Gastrocnemius medialis (tissue), 4 donors: ENCODE data around the gene C19orf38. TPM values are rescaled to one million over a fixed set of nuclear protein-coding genes. Genes with fewer than 3 reads are reported as not detected.

Experiments
- ATAC-seq, 2 donors: fragments of 150-250 bp; one replicate each; pipeline ENCODE4 v1.9.1; 2016
- DNase-seq, 2 donors: peaks; one replicate each; pipeline ENCODE4 v3.0.0-alpha.2; 2019
- H3K27ac ChIP-seq, 4 donors: fragments of 200-600 bp; sonication (generic); 1 replicate in 1 of 4; 2 replicates in 3 of 4; pipeline ENCODE4 v1.5.1; 2016 to 2018; ENCODE audit warnings: mild to moderate bottlenecking in 2 of 4, moderate library complexity in 1 of 4
- H3K27me3 ChIP-seq, 3 donors: fragments of 200-600 bp; sonication (generic) in 2 of 3; 1 replicate in 1 of 3; 2 replicates in 2 of 3; pipeline versions ENCODE4 v1.5.1 to v1.6.0; 2016 to 2019; ENCODE audit warnings: mild to moderate bottlenecking in 1 of 3, moderate library complexity in 1 of 3
- H3K36me3 ChIP-seq, 2 donors: fragments of 200-600 bp; sonication (generic) in 1 of 2; one replicate each; pipeline ENCODE4 v1.5.1; 2017 to 2018
- H3K4me1 ChIP-seq, 2 donors: fragments of 200-600 bp; sonication (generic) in 1 of 2; one replicate each; pipeline ENCODE4 v1.5.1; 2016 to 2017; ENCODE audit warnings: mild to moderate bottlenecking in 2 of 2
- H3K4me3 ChIP-seq, 4 donors: fragments of 200-600 bp; sonication (generic) in 3 of 4; 1 replicate in 1 of 4; 2 replicates in 3 of 4; pipeline ENCODE4 v1.5.1; 2016 to 2019; ENCODE audit warnings: mild to moderate bottlenecking in 2 of 4
- H3K9me3 ChIP-seq, 3 donors: fragments of 200-600 bp; sonication (generic) in 2 of 3; 1 replicate in 1 of 3; 2 replicates in 2 of 3; pipeline ENCODE4 v1.5.1; 2016 to 2019
- POLR2A ChIP-seq, 2 donors: fragments of 450-650 bp; IDR thresholded peaks; one replicate each; pipeline ENCODE4 v1.6.1; 2017; ENCODE audit warnings: antibody characterized with exemption in 2 of 2, mild to moderate bottlenecking in 2 of 2, moderate library complexity in 2 of 2
- in situ Hi-C, 4 donors: fragments of 200-750 bp; cut with MboI; loops; one replicate each; pipeline versions ENCODE4 v1.15.0 to v1.8.0; 2017; ENCODE audit warnings: low sequenced_read_pairs in 4 of 4
- intact Hi-C: fragments of 100-400 bp; cut with DNase I; formaldehyde crosslinking; loops from one replicate; pipeline ENCODE4 v1.15.1; 2023; ENCODE audit warnings: low total_unique reads
- total RNA-seq, 4 donors: library from RNA; depleted of rRNA; stranded (reverse); fragments of >200 nt; gene quantifications; one replicate each; pipeline versions ENCODE4 v1.1.0 to v1.2.3, GENCODE V29; 2016
- TF ChIP-seq, protein P1 (sequence below), 5 experiments: fragments of 450-650 bp in 3 of 5; fragments of 200-600 bp in 2 of 5; sonication (generic) in 2 of 5; IDR thresholded peaks in 4 of 5; conservative IDR thresholded peaks in 1 of 5; 1 replicate in 4 of 5; 2 replicates in 1 of 5; pipeline ENCODE4 v1.5.1; 2016 to 2019; ENCODE audit warnings: antibody characterized with exemption in 5 of 5, mild to moderate bottlenecking in 3 of 5, moderate library complexity in 3 of 5

The C19orf38 gene
- total RNA-seq, 4 donors from 2014 or later = 1.4 to 3.9 (median 1.9) TPM

DNA sequence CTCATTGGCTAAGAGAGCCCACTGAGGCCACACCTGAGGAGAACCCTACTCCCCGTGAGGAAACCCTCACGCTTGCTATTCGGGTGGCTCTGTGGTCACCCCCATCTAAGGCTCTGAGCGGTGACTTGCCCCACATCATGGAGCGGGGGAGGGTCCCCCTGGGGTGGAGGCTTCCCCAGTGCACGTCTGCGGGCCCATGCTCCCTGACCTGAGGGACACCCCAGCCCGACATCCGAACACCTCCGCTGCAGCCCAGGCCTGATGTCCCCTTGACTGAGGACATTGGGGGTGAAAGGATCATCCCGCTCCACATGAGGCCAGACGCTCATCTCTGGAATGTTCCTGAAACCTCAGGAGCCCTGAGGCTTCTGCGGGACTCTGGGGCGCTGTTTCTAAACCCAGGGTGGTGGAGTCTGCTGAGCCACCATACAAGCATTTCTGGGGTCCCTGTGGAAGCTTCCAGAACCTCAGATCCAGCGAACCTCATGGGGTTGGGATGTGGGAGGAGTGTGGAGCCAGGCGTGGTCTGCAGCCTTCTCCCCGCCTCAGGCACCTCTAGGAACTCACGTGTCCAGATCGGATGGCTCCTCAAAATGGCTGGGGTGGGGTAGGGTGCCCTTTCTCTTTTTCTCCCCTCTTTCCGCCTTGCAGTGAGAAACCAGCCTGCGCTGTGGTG lies 32.1 kb upstream of the C19orf38 start:
- Histone ChIP-seq H3K36me3 (peaks cover 0 to 45% of the 10 kb centered on the region in 2 donors), H3K27me3 (no peaks in the 10 kb centered on the region), H3K4me1 (peaks cover 3 to 4% of the 10 kb centered on the region in 2 donors), H3K4me3 (peak overlapping the region in 1 of 4 donors; percentile 36), H3K9me3 (no peaks in the 10 kb centered on the region), H3K27ac (peak overlapping the region; percentile 56 to 67 (median 65))
- DNase-seq (no peak), ATAC-seq (no peak)
- intact Hi-C loops (no loop called here), in situ Hi-C loops (no loop called here)
- no peak for TF ChIP-seq POLR2A (IDR thresholded peaks at IDR 0.05)
- TF ChIP-seq, protein P1, sequence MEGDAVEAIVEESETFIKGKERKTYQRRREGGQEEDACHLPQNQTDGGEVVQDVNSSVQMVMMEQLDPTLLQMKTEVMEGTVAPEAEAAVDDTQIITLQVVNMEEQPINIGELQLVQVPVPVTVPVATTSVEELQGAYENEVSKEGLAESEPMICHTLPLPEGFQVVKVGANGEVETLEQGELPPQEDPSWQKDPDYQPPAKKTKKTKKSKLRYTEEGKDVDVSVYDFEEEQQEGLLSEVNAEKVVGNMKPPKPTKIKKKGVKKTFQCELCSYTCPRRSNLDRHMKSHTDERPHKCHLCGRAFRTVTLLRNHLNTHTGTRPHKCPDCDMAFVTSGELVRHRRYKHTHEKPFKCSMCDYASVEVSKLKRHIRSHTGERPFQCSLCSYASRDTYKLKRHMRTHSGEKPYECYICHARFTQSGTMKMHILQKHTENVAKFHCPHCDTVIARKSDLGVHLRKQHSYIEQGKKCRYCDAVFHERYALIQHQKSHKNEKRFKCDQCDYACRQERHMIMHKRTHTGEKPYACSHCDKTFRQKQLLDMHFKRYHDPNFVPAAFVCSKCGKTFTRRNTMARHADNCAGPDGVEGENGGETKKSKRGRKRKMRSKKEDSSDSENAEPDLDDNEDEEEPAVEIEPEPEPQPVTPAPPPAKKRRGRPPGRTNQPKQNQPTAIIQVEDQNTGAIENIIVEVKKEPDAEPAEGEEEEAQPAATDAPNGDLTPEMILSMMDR (IDR thresholded peaks at IDR 0.05 in 4 of 5, conservative IDR thresholded peaks at IDR 0.05 in 1 of 5) = no peak

DNA sequence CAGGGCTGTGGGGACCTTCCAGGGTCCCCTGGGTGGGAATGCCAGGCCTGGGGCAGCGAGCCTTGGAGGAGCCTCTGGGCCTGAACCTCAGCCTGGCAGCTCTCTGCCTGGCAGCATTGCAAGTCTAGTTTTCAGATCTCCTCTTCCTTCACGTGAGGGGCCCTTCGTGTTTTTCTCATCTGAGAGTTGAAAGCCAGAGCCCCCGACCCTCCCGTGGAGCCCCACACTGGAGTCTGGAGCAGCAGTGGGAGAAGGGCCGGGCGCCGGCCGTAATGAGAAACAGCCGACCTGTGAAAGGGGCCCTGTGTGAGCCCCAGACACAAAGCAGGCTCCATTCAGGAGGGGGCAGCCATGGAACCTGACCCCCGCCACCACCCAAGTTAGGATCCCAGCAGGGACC lies 31.5 kb upstream of the C19orf38 start:
- Histone ChIP-seq H3K27ac (peak overlapping the region; percentile 56 to 67 (median 65)), H3K27me3 (no peaks in the 10 kb centered on the region), H3K4me1 (peaks cover 4 to 5% of the 10 kb centered on the region in 2 donors), H3K4me3 (peak overlapping the region in 3 of 4 donors; percentile 14 to 36 (median 17)), H3K9me3 (no peaks in the 10 kb centered on the region), H3K36me3 (peaks cover 0 to 45% of the 10 kb centered on the region in 2 donors)
- no peak for TF ChIP-seq POLR2A (IDR thresholded peaks at IDR 0.05)
- intact Hi-C loops = no loop called here
- in situ Hi-C loops = no loop called here
- DNase-seq (no peak), ATAC-seq (no peak)

DNA sequence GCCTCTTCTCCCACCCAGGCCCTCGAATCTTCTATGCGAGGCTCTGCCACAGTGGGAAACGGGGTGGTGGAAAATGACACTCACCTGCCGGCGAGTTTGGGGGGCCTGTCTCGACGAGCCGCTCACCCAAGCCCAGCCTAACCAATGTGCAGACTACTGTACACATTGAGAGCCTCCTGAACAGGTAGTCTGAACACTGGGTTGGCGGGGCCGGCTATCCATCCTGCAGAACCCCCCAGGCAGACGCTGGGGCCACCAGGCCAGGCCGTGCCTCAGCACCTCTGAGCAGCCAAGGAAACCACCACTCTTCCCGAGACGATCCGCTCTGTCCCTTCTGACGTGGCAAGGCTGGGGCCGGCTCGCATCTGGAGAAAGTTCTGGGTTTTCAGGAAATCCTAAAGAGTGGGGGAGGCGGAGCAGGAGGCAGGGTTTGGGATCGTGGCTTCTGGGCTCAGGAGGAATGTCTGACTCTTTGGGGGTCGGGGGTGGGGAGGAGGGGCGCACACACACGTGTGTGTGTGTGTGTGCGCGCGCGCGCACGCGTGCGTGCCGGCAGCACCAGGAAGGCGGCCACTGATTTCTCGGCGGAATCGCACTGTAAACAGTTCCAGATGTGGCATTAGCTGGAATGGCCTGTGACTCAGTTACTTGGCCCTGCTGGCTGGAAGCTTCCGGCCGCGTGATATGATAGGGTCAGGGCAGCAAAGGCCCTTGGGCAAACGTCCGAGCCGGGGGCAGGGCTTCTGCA lies 30.8 kb upstream of the C19orf38 start:
- no peaks in the 10 kb centered on the region for H3K9me3 ChIP-seq
- DNase-seq (peak; percentile 33 to 59), ATAC-seq (peak; percentile 58 to 61)
- no peaks in the 10 kb centered on the region for H3K27me3 ChIP-seq
- TF ChIP-seq, protein P1 (IDR thresholded peaks at IDR 0.05 in 4 of 5, conservative IDR thresholded peaks at IDR 0.05 in 1 of 5) = no peak
- no peak for TF ChIP-seq POLR2A (IDR thresholded peaks at IDR 0.05)
- H3K27ac ChIP-seq = peak overlapping the region; percentile 56 to 67 (median 65)
- intact Hi-C loops = no loop called here
- in situ Hi-C loops = no loop called here
- H3K4me1 ChIP-seq = peaks cover 4 to 5% of the 10 kb centered on the region in 2 donors
- H3K36me3 ChIP-seq = peaks cover 0 to 46% of the 10 kb centered on the region in 2 donors
- peak overlapping the region in 3 of 4 donors; percentile 14 to 36 (median 17) for H3K4me3 ChIP-seq

DNA sequence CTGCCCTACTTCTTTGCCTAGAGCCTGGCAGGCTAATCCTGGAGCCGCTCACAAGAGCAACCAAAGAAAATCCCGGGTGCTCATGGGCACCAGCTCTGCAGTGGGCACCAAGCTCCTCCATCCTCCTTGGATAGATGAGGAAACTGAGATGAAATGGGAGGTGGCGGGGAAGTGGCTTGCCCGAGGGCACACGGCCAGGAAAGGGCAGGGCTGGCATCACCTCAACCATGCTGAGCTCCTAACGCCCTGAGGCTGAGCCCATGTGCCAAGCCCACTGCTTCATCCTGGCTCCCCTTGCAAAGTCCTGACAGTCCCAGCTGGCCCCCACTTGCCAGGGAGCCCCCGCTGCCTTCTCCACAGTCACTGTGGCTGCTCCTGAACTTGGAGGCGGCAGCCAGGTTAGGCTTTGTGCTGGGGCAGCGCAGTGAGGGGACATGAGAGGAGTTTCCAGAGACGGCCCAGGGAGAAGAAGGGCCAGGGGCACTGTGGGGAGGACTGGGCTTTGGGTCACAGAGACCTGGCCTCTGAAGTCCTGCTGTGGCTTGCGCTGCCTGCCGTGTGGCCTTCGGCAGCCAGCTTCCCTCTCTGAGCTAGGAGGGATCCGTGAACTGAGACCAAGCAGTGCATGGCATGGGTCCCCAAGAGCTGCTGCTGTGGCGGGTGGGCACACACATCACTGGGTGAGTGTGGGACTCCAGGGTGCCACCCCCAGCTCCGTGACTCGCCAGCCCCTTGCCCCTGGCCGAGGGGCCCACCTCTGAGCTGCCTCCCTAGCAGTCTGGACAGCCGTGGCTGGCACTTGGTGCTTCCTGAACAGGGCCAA lies 29.7 kb upstream of the C19orf38 start:
- TF ChIP-seq, protein P1 (IDR thresholded peaks at IDR 0.05 in 4 of 5, conservative IDR thresholded peaks at IDR 0.05 in 1 of 5) = no peak
- no peak for TF ChIP-seq POLR2A (IDR thresholded peaks at IDR 0.05)
- Histone ChIP-seq H3K4me1 (peaks cover 4 to 5% of the 10 kb centered on the region in 2 donors), H3K4me3 (peak overlapping the region in 1 of 4 donors; percentile 36), H3K36me3 (peaks cover 0 to 43% of the 10 kb centered on the region in 2 donors), H3K9me3 (no peaks in the 10 kb centered on the region), H3K27ac (peak overlapping the region; percentile 56 to 67 (median 65)), H3K27me3 (no peaks in the 10 kb centered on the region)
- in situ Hi-C loops = no loop called here
- no peak for ATAC-seq
- DNase-seq = no peak
- intact Hi-C loops = no loop called here
